Anterior cingulate cortex (tissue), 58 donors: ENCODE data around the gene GLYATL2.
A peak's percentile ranks its signal among the peaks of the same experiment; 100 is the strongest.

Experiments used
- DNase-seq, 58 donors: peaks; one replicate each; lab custom pipeline; 2025; lab: John Stamatoyannopoulos, UW

GLYATL2 gene

GRCh38 chr11:58801974-58802545, 42.4 kb downstream of the GLYATL2 start:
- no peak for DNase-seq

- no peak for DNase-seq
Measured at GRCh38 chr11:58801302-58801701, 43.2 kb downstream of the GLYATL2 start.

GRCh38 chr11:58796333-58796732, 48.2 kb downstream of the GLYATL2 start:
- DNase-seq, result peak in 6 of 58 donors; percentile 0 to 12 (median 2)

DNA sequence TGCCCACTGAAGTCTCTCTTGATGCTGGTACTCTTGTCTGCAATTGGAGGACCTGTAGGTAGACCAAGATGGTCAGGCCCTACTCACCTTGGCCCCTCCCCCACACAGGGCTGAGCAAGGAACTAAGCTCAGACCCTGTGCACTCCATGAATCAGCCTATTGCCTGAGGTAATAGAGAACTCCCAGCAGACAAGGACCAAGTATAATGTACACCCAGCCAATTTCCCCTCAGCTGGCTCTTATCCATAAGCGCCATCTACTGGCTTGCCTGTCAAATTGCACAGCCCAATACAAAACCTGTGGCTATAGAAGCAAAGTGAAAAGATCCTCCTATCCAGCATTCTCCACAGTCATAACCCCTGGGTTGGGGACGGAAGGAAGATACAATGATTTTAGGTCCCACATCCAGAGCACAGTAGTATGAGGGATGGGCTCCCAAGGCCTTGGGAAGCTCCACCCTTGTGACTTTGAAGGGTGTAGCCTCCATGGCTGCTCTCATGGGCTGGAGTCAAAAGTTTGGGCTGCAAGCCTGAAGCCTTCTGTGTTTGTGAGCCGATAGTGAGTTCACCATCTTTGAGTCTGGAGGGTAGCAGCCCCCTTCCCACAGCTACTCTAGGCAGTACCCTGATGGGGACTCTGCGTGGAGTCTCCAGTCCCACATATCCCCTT, 56.0 kb downstream of the GLYATL2 start:
- peak in 36 of 58 donors; percentile 1 to 74 (median 11) for DNase-seq

GRCh38 chr11:58787903-58788302, 56.6 kb downstream of the GLYATL2 start:
- DNase-seq, result no peak

- no peak for DNase-seq
Measured at GRCh38 chr11:58786693-58787092, 57.8 kb downstream of the GLYATL2 start.

GRCh38 chr11:58784995-58785394, 59.5 kb downstream of the GLYATL2 start:
- DNase-seq, result no peak
